Ovary (tissue), 3 donors: Measurements from ENCODE around the gene INVS.

Experiments
- EP300 ChIP-seq: sonication (generic); formaldehyde crosslinking; IDR thresholded peaks from one replicate; pipeline ENCODE4 v1.6.1; 2017; ENCODE audit warnings: antibody characterized with exemption
- POLR2A ChIP-seq: fragments of 450-650 bp; IDR thresholded peaks from one replicate; pipeline ENCODE4 v1.6.1; 2017; ENCODE audit warnings: antibody characterized with exemption, mild to moderate bottlenecking, moderate library complexity
- TF ChIP-seq, protein P1 (sequence below), 3 donors: fragments of 450-650 bp in 2 of 3; fragments of 200-600 bp in 1 of 3; IDR thresholded peaks; one replicate each; pipeline versions ENCODE4 v1.5.1 to v1.8.0; 2016 to 2022; ENCODE audit warnings: antibody characterized with exemption in 3 of 3, mild to moderate bottlenecking in 1 of 3
- donor health status: DM: no; HTN: no; CAD: no.

DNA sequence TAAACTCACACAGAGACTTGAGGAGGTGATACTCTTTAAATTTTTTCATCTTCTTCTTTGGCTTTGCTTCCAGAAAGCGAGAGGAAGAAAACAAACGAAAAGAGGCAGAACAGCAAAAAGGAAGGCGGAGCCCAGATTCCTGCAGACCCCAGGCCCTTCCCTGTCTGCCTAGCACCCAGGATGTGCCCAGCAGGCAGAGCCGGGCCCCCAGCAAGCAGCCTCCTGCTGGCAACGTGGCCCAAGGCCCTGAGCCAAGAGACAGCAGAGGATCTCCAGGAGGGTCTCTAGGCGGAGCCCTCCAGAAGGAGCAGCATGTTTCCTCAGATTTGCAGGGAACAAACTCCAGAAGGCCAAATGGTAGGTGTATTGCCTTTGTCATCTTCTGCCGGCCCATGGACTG lies 185.2 kb downstream of the INVS start:
- TF ChIP-seq, protein P1, sequence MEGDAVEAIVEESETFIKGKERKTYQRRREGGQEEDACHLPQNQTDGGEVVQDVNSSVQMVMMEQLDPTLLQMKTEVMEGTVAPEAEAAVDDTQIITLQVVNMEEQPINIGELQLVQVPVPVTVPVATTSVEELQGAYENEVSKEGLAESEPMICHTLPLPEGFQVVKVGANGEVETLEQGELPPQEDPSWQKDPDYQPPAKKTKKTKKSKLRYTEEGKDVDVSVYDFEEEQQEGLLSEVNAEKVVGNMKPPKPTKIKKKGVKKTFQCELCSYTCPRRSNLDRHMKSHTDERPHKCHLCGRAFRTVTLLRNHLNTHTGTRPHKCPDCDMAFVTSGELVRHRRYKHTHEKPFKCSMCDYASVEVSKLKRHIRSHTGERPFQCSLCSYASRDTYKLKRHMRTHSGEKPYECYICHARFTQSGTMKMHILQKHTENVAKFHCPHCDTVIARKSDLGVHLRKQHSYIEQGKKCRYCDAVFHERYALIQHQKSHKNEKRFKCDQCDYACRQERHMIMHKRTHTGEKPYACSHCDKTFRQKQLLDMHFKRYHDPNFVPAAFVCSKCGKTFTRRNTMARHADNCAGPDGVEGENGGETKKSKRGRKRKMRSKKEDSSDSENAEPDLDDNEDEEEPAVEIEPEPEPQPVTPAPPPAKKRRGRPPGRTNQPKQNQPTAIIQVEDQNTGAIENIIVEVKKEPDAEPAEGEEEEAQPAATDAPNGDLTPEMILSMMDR (IDR thresholded peaks at IDR 0.05): no peak
- no peak for TF ChIP-seq EP300
- TF ChIP-seq POLR2A: no peak
